ENCODE data around the gene DGKD. TPM values are rescaled to one million over a fixed set of nuclear protein-coding genes. Genes with fewer than 3 reads are reported as not detected.
A peak's percentile ranks its signal among the peaks of the same experiment; 100 is the strongest.

DGKD gene
- total and polyA plus RNA-seq, 9 of the 15 experiments (the other 6 are each of a cell fraction or from before 2014, with no cell fraction given) = 0.52 to 29.5 (median 10.6) TPM

DNA sequence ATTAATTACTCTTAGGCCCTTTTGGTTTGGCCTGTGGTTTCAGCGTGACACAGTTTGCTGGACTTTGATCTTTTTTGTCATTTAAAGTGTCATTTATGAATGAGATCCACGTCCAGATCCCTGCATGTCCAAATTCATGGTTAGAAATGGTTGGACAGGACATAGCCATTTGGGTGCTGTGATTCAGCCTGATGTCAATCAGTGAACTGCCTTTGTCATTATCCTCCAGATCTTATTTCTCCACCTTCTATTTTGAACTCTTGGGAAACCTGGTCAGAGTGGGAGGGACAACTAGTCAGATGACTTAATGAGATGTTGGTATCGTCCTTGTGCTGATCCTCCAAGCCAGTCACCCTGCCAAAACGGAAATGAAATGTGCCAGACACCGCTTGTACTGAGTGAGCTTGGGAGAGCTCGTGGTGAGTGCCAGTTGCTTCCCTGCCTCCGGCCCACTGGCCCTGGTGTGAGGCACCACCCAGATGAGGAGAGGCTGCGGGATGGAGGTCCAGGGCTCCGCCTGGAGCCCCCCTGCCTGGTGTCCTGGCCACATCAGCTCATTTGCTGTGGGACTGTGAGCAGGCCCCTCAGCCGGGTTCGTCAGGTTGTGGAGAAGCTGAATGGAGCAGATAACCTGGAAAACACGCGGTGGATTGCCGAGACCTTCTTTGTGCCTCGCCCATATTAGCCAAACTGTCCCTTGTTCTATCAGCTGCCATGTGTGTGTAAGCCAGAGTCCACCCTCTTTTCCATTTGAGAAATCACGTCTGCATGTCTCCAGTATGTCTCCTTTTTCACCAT lies 70.1 kb downstream of the DGKD start:
- Histone ChIP-seq H3K9ac (ENCODE audit: insufficient read depth in 1 of 2, low read depth in 2 of 2, low read length in 2 of 2) (peak overlapping the region in 1 of 2 experiments; percentile 77; a peak in 2 of 4 replicates), H3K27ac (ENCODE audit: extremely low read depth, low read depth, low read length) (no peak overlapping the region; the same call in 2 of the 3 replicates), H4K20me1 (replicated peaks; ENCODE audit: control insufficient read depth, insufficient read depth, low read length) (no peaks in the 10 kb centered on the region), H3K9me3 (replicated peaks; ENCODE audit: control insufficient read depth, insufficient read depth, low read depth, low read length) (no peaks in the 10 kb centered on the region), H3K36me3 (ENCODE audit: control insufficient read depth, insufficient read depth, low read length) (no peaks in the 10 kb centered on the region), H2AFZ (ENCODE audit: low read depth, low read length) (no peak overlapping the region), H3K9me1 (ENCODE audit: control insufficient read depth, insufficient read depth, low read length) (no peaks in the 10 kb centered on the region), H3K4me2 (ENCODE audit: insufficient read depth, low read length) (no peak overlapping the region), H3K79me2 (ENCODE audit: control insufficient read depth, insufficient read depth, low read length) (peaks cover 34% of the 10 kb centered on the region), H3K4me1 (replicated peaks in 1 of 2; ENCODE audit: control insufficient read depth in 2 of 2, insufficient read depth in 2 of 2, low read length in 2 of 2) (peaks cover 33 to 45% of the 10 kb centered on the region in 2 experiments; a peak in 4 of 5 replicates), H3K27me3 (ENCODE audit: control insufficient read depth in 2 of 2, insufficient read depth in 2 of 2, low read length in 2 of 2) (no peaks in the 10 kb centered on the region), H3K4me3 (no peak overlapping the region)
- POLR2A ChIA-PET = interaction anchor here (1.6 kb wide), 1 partner anchor 8 kb away, joined by 3 read pairs; no protein-coding TSS in a partner anchor
- DNase-seq (ENCODE audit: extremely low read depth in 1 of 4, low spot score in 3 of 4) = no peak
- CTCF ChIA-PET (ENCODE audit: low intra/inter-chr PET ratio) = no interaction called here
- WGBS (ENCODE audit: insufficient coverage, low coverage, missing lambda C conversion rate) = 65% methylated on average over 13 of the region's 16 CpGs
- in situ Hi-C loops (cut with MboI) (no loop called here), intact Hi-C loops (cut with micrococcal nuclease) (no loop called here)
- TF ChIP-seq L3MBTL2 (IDR thresholded peaks at IDR 0.05) (0 out of 2 replicates have a peak, but pooled peaks have one; percentile 25), HNRNPH1 (optimal IDR thresholded peaks at IDR 0.05; ENCODE audit: low read depth, low read length) (no peak), HMBOX1 (IDR thresholded peaks at IDR 0.05) (peak; percentile 46; the same call in 1 of the 2 replicates)
- peak; percentile 69 for FAIRE-seq
- BruUV-seq (replicated peaks) = no TSS peak
- no peak for ATAC-seq
